Suprapubic skin (tissue), 4 donors: ENCODE data around the gene RETREG2. TPM values are rescaled to one million over a fixed set of nuclear protein-coding genes. Genes with fewer than 3 reads are reported as not detected.

Source experiments
- DNase-seq, 2 donors: peaks; one replicate each; pipeline ENCODE4 v3.0.0-alpha.2; 2019; ENCODE audit warnings: low spot score in 2 of 2
- H3K27ac ChIP-seq: fragments of 200-600 bp; sonication (generic); one replicate; pipeline ENCODE4 v1.5.1; 2019
- H3K27me3 ChIP-seq: fragments of 200-600 bp; sonication (generic); one replicate; pipeline ENCODE4 v1.5.1; 2019
- H3K36me3 ChIP-seq: fragments of 200-600 bp; sonication (generic); one replicate; pipeline ENCODE4 v1.5.1; 2019
- H3K4me1 ChIP-seq: fragments of 200-600 bp; sonication (generic); one replicate; pipeline ENCODE4 v1.5.1; 2019
- H3K4me3 ChIP-seq: fragments of 200-600 bp; sonication (generic); one replicate; pipeline ENCODE4 v1.5.1; 2019; ENCODE audit warnings: mild to moderate bottlenecking
- H3K9me3 ChIP-seq: fragments of 200-600 bp; sonication (generic); one replicate; pipeline ENCODE4 v1.5.1; 2019
- CTCF ChIP-seq, 2 donors: fragments of 200-600 bp in 1 of 2; fragments of 450-650 bp in 1 of 2; sonication (generic) in 1 of 2; IDR thresholded peaks; one replicate each; pipeline ENCODE4 v1.5.1; 2016 to 2019; ENCODE audit warnings: antibody characterized with exemption in 2 of 2, mild to moderate bottlenecking in 1 of 2, moderate library complexity in 1 of 2
- EP300 ChIP-seq: sonication (generic); formaldehyde crosslinking; IDR thresholded peaks from one replicate; pipeline ENCODE4 v1.6.1; 2017; ENCODE audit warnings: antibody characterized with exemption
- POLR2A ChIP-seq, 2 donors: fragments of 450-650 bp; IDR thresholded peaks; one replicate each; pipeline ENCODE4 v1.6.1; 2017; ENCODE audit warnings: antibody characterized with exemption in 2 of 2, mild to moderate bottlenecking in 2 of 2, moderate library complexity in 2 of 2
- POLR2AphosphoS5 ChIP-seq, 3 donors: sonication (generic); formaldehyde crosslinking; IDR thresholded peaks; one replicate each; pipeline ENCODE4 v1.6.1; 2017; ENCODE audit warnings: antibody characterized with exemption in 3 of 3
- WGBS: methylation state at CpG from one replicate; pipeline ENCODE4 v1.1.5; 2018; 5-methylcytosine and 5-hydroxymethylcytosine counted together
- total RNA-seq, 4 donors: library from RNA; depleted of rRNA; stranded (reverse); fragments of >200 nt; gene quantifications; one replicate each; pipeline ENCODE4 v1.1.0, GENCODE V29; 2016

The RETREG2 gene
- total RNA-seq, 4 donors from 2014 or later: 61.0 to 106 (median 91.9) TPM

- H3K36me3 ChIP-seq: peaks cover 22% of the 10 kb centered on the region
- H3K4me1 ChIP-seq: peaks cover 11% of the 10 kb centered on the region
- H3K27me3 ChIP-seq: no peaks in the 10 kb centered on the region
- no peak overlapping the region for H3K4me3 ChIP-seq
- TF ChIP-seq POLR2A (IDR thresholded peaks at IDR 0.05) (no peak), CTCF (IDR thresholded peaks at IDR 0.05) (no peak), EP300 (no peak), POLR2AphosphoS5 (IDR thresholded peaks at IDR 0.05) (no peak)
- no peak overlapping the region for H3K27ac ChIP-seq
- H3K9me3 ChIP-seq: no peaks in the 10 kb centered on the region
- DNase-seq: no peak
Observed at GRCh38 chr2:219168932-219169331, 9.1 kb upstream of the RETREG2 start.

GRCh38 chr2:219169930-219170654, 8.0 kb upstream of the RETREG2 start, which contains the start of gene SLC23A3:
SLC23A3 (minus strand) TSS chr2:219170029; CDS start chr2:219169984, 45 bp downstream.
- TF ChIP-seq CTCF (IDR thresholded peaks at IDR 0.05) (no peak), POLR2AphosphoS5 (IDR thresholded peaks at IDR 0.05) (no peak), POLR2A (IDR thresholded peaks at IDR 0.05) (no peak), EP300 (no peak)
- 90% methylated on average over 10 of the region's 10 CpGs for WGBS
- Histone ChIP-seq H3K9me3 (no peaks in the 10 kb centered on the region), H3K4me1 (peaks cover 20% of the 10 kb centered on the region), H3K27me3 (no peaks in the 10 kb centered on the region), H3K4me3 (no peak within 1 kb of the TSS), H3K27ac (no peak within 1 kb of the TSS), H3K36me3 (peaks cover 33% of the 10 kb centered on the region)
- no peak for DNase-seq

GRCh38 chr2:219171231-219171651, 6.8 kb upstream of the RETREG2 start:
- TF ChIP-seq POLR2AphosphoS5 (IDR thresholded peaks at IDR 0.05) (peak in 1 of 3 donors; percentile 35), POLR2A (IDR thresholded peaks at IDR 0.05) (no peak), EP300 (peak; percentile 6), CTCF (IDR thresholded peaks at IDR 0.05) (peak; percentile 63 to 69)
- peak overlapping the region; percentile 46 for H3K27ac ChIP-seq
- H3K4me1 ChIP-seq: peaks cover 32% of the 10 kb centered on the region
- WGBS: 39% methylated on average over 4 of the region's 6 CpGs
- H3K9me3 ChIP-seq: no peaks in the 10 kb centered on the region
- DNase-seq: peak in 1 of 2 donors; percentile 84
- H3K27me3 ChIP-seq: no peaks in the 10 kb centered on the region
- no peak overlapping the region for H3K4me3 ChIP-seq
- peaks cover 33% of the 10 kb centered on the region for H3K36me3 ChIP-seq

- no peaks in the 10 kb centered on the region for H3K27me3 ChIP-seq
- TF ChIP-seq CTCF (IDR thresholded peaks at IDR 0.05) (no peak), POLR2AphosphoS5 (IDR thresholded peaks at IDR 0.05) (no peak), EP300 (no peak), POLR2A (IDR thresholded peaks at IDR 0.05) (no peak)
- peaks cover 32% of the 10 kb centered on the region for H3K4me1 ChIP-seq
- no peak for DNase-seq
- WGBS: 90% methylated on average over 16 of the region's 16 CpGs
- H3K27ac ChIP-seq: no peak overlapping the region
- H3K36me3 ChIP-seq: peaks cover 33% of the 10 kb centered on the region
- H3K4me3 ChIP-seq: no peak overlapping the region
- H3K9me3 ChIP-seq: no peaks in the 10 kb centered on the region
Observed at GRCh38 chr2:219172231-219173154, 5.6 kb upstream of the RETREG2 start.

- DNase-seq: no peak
- Histone ChIP-seq H3K9me3 (no peaks in the 10 kb centered on the region), H3K4me1 (peaks cover 32% of the 10 kb centered on the region), H3K36me3 (peaks cover 33% of the 10 kb centered on the region), H3K27ac (no peak overlapping the region), H3K27me3 (no peaks in the 10 kb centered on the region), H3K4me3 (no peak overlapping the region)
- no peak for TF ChIP-seq EP300
- TF ChIP-seq POLR2AphosphoS5 (IDR thresholded peaks at IDR 0.05): no peak
- no peak for TF ChIP-seq CTCF (IDR thresholded peaks at IDR 0.05)
- no peak for TF ChIP-seq POLR2A (IDR thresholded peaks at IDR 0.05)
- 93% methylated on average over 6 of the region's 6 CpGs for WGBS
Observed at GRCh38 chr2:219173176-219173575, 4.9 kb upstream of the RETREG2 start.
